Nephron progenitor cell (in vitro differentiated cells): ENCODE results near the gene OR10G3.
A peak's percentile ranks its signal among the peaks of the same experiment; 100 is the strongest.

Experiments
- DNase-seq: peaks from one replicate; pipeline ENCODE4 v3.0.0; 2021
- H3K27ac Mint-ChIP-seq: 2 replicates; pipeline ENCODE4 v1.8.0; 2021; ENCODE audit warnings: mild to moderate bottlenecking, moderate library complexity, mixed read lengths
- H3K27me3 Mint-ChIP-seq: 2 replicates; pipeline ENCODE4 v1.8.0; 2021; ENCODE audit warnings: mild to moderate bottlenecking, low read depth, mixed read lengths; ENCODE audit not compliant: poor library complexity
- H3K36me3 Mint-ChIP-seq: 2 replicates; pipeline ENCODE4 v1.8.0; 2021; ENCODE audit warnings: low read depth, mixed read lengths
- H3K4me1 Mint-ChIP-seq: 2 replicates; pipeline ENCODE4 v1.8.0; 2021; ENCODE audit warnings: mixed read lengths
- H3K4me3 Mint-ChIP-seq: 2 replicates; pipeline ENCODE4 v1.8.0; 2021; ENCODE audit warnings: mild to moderate bottlenecking, moderate library complexity, mixed read lengths
- H3K9me3 Mint-ChIP-seq: 2 replicates; pipeline ENCODE4 v1.8.0; 2021; ENCODE audit warnings: mild to moderate bottlenecking, moderate library complexity, mixed read lengths
- CTCF ChIP-seq: fragments of 200-600 bp; sonication (generic); IDR thresholded peaks from 2 replicates; pipeline ENCODE4 v1.5.0; 2021; ENCODE audit warnings: antibody characterized with exemption

OR10G3 gene

DNA sequence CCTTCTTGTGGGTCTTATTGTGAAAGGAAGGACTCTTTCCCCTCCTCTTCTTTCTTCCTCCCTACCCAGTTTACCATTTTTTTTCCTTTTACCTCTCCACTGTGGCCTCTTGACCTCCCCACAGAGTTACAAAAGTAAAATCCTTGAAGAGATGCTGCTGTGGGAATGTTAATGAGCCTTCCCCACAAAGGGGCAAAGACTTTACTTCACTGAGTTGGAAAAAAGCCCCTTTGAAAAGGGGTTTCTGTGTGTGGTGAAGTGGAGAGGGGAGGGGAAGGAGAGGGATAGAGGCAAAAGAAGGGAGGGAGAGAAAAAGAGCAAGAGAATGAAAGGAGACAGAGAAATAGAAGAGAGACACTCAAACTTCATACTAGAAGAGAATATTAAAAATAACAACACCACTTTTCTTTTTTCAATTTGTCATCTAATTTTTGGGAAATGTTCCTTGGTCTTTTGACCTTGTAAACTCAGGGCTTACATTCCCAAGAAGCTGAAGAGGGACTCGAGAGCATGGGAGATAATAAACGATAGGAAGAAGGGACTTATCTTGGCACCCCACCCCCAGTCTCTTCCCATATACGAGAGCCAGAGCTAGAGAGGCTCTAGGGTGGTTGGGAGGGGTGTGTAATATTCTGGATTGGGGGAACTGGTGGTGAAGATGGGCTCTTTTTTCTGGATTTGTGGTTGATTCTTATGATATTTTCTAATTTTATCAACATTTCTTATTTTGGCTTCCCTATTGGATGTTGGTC lies 40.5 kb downstream of the OR10G3 start:
- peak overlapping the region; percentile 90 for H3K27ac Mint-ChIP-seq
- peak overlapping the region; percentile 39 for H3K4me3 Mint-ChIP-seq
- no peaks in the 10 kb centered on the region for H3K36me3 Mint-ChIP-seq
- peaks cover 18% of the 10 kb centered on the region for H3K27me3 Mint-ChIP-seq
- DNase-seq, result no peak
- peaks cover 67% of the 10 kb centered on the region for H3K4me1 Mint-ChIP-seq
- no peak for TF ChIP-seq CTCF
- no peaks in the 10 kb centered on the region for H3K9me3 Mint-ChIP-seq

GRCh38 chr14:21537090-21537424 lies 42.8 kb downstream of the OR10G3 start:
- Mint-ChIP-seq H3K27ac (peak overlapping the region; percentile 38), H3K4me1 (peaks cover 61% of the 10 kb centered on the region), H3K27me3 (peaks cover 29% of the 10 kb centered on the region)

DNA sequence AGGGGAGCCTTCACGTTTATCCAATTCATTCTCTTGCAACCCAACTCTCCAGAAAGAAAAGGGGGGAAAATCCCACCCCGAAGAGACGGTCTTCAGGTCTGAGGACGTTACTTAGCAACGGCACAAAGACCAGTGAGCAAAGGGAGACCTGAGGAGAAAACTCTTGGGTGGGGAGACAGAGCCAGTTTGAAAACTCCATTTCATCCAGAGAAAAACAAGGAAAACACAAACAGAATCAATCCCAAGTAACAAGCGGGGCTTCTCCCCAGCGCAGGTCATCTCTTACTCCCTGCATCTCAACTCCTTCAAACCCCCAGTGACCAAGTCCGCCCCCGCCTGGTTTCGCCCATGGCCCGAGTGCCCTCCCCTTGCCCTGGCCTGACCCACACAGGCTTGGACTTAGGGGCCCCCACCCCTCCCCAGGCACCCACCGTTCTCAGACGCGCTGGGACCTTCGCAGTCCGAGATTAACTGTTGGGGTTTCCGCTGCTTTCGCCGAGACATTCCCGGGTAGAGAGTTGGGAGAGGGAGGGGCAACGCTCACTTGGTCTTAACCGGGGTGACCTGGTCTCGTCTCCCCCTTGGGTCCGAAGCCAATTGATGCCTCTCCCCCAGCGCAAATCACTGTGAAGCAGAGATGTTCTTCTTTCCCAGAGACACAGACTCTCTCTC lies 43.3 kb downstream of the OR10G3 start:
- Mint-ChIP-seq H3K27ac (peak overlapping the region; percentile 85), H3K4me3 (peak overlapping the region; percentile 90)

More at GRCh38 chr14:21537090-21537424, 42.8 kb downstream of the OR10G3 start:
- no peak for DNase-seq
- Mint-ChIP-seq H3K4me3 (peak overlapping the region; percentile 90), H3K36me3 (peaks cover 2% of the 10 kb centered on the region), H3K9me3 (no peaks in the 10 kb centered on the region)
- TF ChIP-seq CTCF, result no peak

DNA sequence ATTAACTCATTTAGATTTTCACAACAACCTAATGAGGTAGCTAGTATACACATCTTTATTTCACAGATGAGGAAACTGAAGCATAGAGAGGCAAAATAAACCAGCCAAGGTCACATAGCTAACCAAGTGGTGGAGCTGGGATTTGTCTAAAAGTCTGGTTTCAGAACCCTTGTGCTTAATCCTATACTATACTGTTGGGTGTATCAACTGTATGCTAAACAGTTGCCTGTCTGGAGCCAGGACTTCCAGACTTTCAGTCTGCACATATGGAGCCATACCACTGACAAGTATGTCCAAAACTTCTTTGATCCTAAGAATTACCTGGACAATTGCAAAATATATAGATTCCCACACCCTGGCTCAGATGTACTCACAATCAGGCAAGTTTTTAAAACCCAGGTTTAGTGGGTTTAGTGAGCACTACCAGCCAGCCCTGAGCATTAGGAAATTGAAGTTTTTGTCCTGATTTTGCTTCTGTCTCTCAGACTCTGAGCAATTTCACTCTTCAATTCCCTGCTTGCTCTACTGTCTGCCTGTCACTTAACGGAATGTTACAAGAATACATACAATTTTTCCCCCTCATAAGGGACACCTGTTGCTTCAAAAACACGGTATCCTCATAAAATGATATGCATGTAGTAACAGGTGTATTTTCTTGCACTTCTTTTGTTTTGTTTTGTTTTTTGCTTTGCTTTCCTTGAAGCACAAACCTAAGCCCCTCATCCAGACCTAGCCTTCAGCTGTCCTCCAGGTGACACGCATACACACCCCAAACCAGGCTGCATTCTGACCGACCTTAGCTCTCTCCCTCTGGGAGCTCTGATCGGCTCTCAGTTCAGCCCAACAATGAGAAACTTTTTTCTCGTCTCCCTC lies 44.1 kb downstream of the OR10G3 start:
- Mint-ChIP-seq H3K9me3 (no peaks in the 10 kb centered on the region), H3K27ac (peak overlapping the region; percentile 85), H3K27me3 (peaks cover 34% of the 10 kb centered on the region), H3K4me3 (peak overlapping the region; percentile 90), H3K4me1 (peaks cover 65% of the 10 kb centered on the region), H3K36me3 (peaks cover 4% of the 10 kb centered on the region)
- TF ChIP-seq CTCF, result no peak
- DNase-seq, result no peak

More for the DNA sequence above, 43.3 kb downstream of the OR10G3 start:
- Mint-ChIP-seq H3K36me3 (peaks cover 4% of the 10 kb centered on the region), H3K4me1 (peaks cover 61% of the 10 kb centered on the region), H3K27me3 (peaks cover 34% of the 10 kb centered on the region), H3K9me3 (no peaks in the 10 kb centered on the region)
- DNase-seq, result peak; percentile 41
- no peak for TF ChIP-seq CTCF

GRCh38 chr14:21534576-21534975 lies 45.3 kb downstream of the OR10G3 start:
- DNase-seq, result no peak
- no peak for TF ChIP-seq CTCF
- peak overlapping the region; percentile 90 for H3K4me3 Mint-ChIP-seq
- H3K27ac Mint-ChIP-seq, result peak overlapping the region; percentile 9
- H3K9me3 Mint-ChIP-seq, result no peaks in the 10 kb centered on the region
- H3K27me3 Mint-ChIP-seq, result peaks cover 34% of the 10 kb centered on the region
- H3K4me1 Mint-ChIP-seq, result peaks cover 62% of the 10 kb centered on the region
- H3K36me3 Mint-ChIP-seq, result peaks cover 4% of the 10 kb centered on the region
